GM19324 (cell line): ENCODE results near the gene ATG4B.

Source experiments
- ATAC-seq: cut with Tn5 transposase; IDR thresholded peaks from one replicate; pipeline ENCODE4 v1.9.1; 2021; ENCODE audit warnings: mild to moderate bottlenecking, moderate library complexity; ENCODE audit not compliant: unreplicated experiment, low FRiP score

ATG4B gene

GRCh38 chr2:241612156-241613016, 25.1 kb upstream of the ATG4B start:
- ATAC-seq: no peak

- no peak for ATAC-seq
These were observed 24.3 kb upstream of the ATG4B start for GRCh38 chr2:241613017-241613780.

GRCh38 chr2:241615041-241615440, 22.5 kb upstream of the ATG4B start:
- ATAC-seq: no peak

GRCh38 chr2:241615522-241616052, 21.9 kb upstream of the ATG4B start:
- ATAC-seq: no peak

- no peak for ATAC-seq
These were observed 21.0 kb upstream of the ATG4B start for GRCh38 chr2:241616168-241617125.

- peak; percentile 44 for ATAC-seq
These were observed 19.9 kb upstream of the ATG4B start for GRCh38 chr2:241617431-241618154.

GRCh38 chr2:241618296-241618805, 19.1 kb upstream of the ATG4B start:
- ATAC-seq: no peak

- no peak for ATAC-seq
These were observed 18.7 kb upstream of the ATG4B start for GRCh38 chr2:241618829-241619228.

GRCh38 chr2:241619597-241620418, 17.7 kb upstream of the ATG4B start:
- ATAC-seq: no peak

GRCh38 chr2:241620419-241620769, 17.1 kb upstream of the ATG4B start:
- no peak for ATAC-seq

GRCh38 chr2:241627675-241628074, 9.8 kb upstream of the ATG4B start:
- ATAC-seq: no peak

- no peak for ATAC-seq
These were observed 7.6 kb upstream of the ATG4B start for GRCh38 chr2:241629762-241630435.

GRCh38 chr2:241632478-241633325, 4.8 kb upstream of the ATG4B start:
- no peak for ATAC-seq

GRCh38 chr2:241633561-241633960, 3.9 kb upstream of the ATG4B start:
- ATAC-seq: no peak

- ATAC-seq: no peak
These were observed 1.7 kb upstream of the ATG4B start for GRCh38 chr2:241635756-241636155.

- ATAC-seq: peak; percentile 25
These were observed 1.1 kb upstream of the ATG4B start for GRCh38 chr2:241636182-241637017.
